ENCODE results near the gene RHOF. TPM values are rescaled to one million over a fixed set of nuclear protein-coding genes. Genes with fewer than 3 reads are reported as not detected.

The RHOF gene
- total RNA-seq, 4 donors from 2014 or later: 5.1 to 27.6 (median 13.1) TPM

DNA sequence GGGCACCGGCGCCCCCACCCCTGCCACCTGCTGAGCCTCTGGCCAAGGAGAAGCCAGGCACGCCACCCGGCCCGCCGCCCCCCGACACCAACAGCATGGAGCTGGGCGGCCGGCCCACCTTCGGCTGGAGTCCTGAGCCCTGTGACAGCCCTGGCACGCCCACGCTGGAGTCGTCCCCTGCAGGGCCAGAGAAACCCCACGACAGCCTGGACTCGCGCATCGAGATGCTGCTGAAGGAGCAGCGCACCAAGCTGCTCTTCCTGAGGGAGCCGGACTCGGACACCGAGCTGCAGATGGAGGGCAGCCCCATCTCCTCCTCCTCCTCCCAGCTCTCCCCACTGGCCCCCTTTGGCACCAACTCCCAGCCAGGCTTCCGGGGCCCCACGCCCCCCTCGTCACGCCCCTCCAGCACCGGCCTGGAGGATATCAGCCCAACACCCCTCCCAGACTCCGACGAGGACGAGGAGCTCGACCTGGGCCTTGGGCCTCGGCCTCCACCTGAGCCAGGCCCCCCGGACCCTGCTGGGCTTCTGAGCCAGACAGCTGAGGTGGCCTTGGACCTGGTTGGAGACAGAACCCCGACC is 16.8 kb upstream of the RHOF start:
- Histone ChIP-seq H3K27ac (peak overlapping the region in 1 of 2 donors; percentile 78), H3K4me1 (peaks cover 9 to 42% of the 10 kb centered on the region in 2 donors), H3K36me3 (no peaks in the 10 kb centered on the region), H3K4me3 (no peak overlapping the region), H3K27me3 (no peaks in the 10 kb centered on the region), H3K9me3 (no peaks in the 10 kb centered on the region)
- no peak for DNase-seq
- TF ChIP-seq, protein P1, sequence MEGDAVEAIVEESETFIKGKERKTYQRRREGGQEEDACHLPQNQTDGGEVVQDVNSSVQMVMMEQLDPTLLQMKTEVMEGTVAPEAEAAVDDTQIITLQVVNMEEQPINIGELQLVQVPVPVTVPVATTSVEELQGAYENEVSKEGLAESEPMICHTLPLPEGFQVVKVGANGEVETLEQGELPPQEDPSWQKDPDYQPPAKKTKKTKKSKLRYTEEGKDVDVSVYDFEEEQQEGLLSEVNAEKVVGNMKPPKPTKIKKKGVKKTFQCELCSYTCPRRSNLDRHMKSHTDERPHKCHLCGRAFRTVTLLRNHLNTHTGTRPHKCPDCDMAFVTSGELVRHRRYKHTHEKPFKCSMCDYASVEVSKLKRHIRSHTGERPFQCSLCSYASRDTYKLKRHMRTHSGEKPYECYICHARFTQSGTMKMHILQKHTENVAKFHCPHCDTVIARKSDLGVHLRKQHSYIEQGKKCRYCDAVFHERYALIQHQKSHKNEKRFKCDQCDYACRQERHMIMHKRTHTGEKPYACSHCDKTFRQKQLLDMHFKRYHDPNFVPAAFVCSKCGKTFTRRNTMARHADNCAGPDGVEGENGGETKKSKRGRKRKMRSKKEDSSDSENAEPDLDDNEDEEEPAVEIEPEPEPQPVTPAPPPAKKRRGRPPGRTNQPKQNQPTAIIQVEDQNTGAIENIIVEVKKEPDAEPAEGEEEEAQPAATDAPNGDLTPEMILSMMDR (IDR thresholded peaks at IDR 0.05): no peak
- TF ChIP-seq POLR2A (IDR thresholded peaks at IDR 0.05): no peak
- intact Hi-C loops (cut with DNase I; ENCODE audit: low total_unique reads): no loop called here

DNA sequence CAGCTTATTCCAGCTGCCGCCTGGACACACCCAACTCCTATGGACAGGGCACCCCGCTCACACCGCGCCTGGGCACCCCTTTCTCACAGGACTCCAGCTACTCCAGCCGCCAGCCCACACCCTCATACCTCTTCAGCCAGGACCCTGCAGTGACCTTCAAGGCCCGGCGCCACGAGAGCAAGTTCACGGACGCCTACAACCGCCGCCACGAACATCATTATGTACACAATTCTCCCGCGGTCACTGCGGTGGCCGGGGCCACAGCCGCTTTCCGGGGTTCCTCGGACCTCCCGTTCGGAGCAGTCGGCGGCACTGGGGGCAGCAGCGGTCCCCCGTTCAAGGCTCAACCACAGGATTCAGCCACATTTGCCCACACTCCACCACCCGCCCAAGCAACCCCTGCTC is 16.2 kb upstream of the RHOF start:
- no peaks in the 10 kb centered on the region for H3K27me3 ChIP-seq
- H3K27ac ChIP-seq: no peak overlapping the region
- H3K9me3 ChIP-seq: no peaks in the 10 kb centered on the region
- no peaks in the 10 kb centered on the region for H3K36me3 ChIP-seq
- intact Hi-C loops (cut with DNase I; ENCODE audit: low total_unique reads): no loop called here
- DNase-seq: no peak
- TF ChIP-seq, protein P1 (IDR thresholded peaks at IDR 0.05): no peak
- TF ChIP-seq POLR2A (IDR thresholded peaks at IDR 0.05): no peak
- H3K4me1 ChIP-seq: peaks cover 9 to 42% of the 10 kb centered on the region in 2 donors
- no peak overlapping the region for H3K4me3 ChIP-seq

DNA sequence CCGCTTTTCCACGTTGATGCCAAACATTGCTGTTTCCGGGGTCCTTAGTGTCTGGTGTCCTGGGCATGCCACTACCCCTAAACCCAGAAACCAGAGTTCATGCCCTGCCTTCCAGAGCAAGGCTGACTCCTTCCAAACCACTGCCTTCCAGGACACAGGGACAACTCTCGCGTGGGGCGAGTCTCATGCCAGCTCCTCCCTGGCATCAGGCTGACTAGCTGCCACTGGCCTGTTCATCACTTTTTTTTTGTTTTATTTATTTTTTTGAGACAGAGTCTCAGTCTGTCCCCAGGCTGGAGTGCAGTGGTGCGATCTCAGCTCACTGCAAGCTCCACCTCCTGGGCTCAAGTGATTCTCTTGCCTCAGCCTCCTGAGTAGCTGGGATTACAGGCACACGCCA is 15.1 kb upstream of the RHOF start:
- peaks cover 9 to 42% of the 10 kb centered on the region in 2 donors for H3K4me1 ChIP-seq
- H3K4me3 ChIP-seq: no peak overlapping the region

DNA sequence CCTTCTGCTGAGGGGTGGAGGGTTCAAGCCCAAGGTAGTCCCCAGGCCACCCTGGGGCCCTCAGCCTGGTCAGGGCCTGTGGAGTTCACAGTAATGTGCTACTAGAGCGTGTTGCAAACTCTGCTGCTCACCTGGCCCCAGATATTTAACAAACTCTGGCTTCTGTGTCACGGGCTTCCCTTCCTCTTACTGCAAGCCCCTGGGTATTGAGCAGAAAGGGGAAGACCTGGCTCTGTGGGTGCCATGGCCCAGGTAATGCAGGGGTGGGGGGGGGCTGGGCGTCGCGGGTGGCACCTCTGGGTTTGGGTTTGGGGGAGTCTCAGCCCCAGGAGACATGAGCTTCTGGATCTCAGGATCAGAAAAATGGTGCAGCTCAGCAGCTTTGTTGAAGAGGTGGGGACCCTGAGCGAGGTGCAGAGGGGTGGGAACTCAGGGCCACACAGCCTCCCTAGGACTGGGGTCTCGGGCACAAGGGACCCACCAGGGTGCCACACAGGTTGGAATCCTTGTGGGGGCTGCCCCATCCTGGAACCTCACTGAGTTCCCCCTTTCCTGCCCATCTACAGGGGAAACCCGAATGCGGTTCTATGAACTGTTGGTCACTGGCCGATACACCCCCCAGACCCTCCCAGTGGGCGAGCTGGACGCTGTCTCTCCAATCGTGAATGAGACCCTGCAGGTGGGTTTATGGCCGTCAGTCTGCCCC is 14.3 kb upstream of the RHOF start:
- no peaks in the 10 kb centered on the region for H3K36me3 ChIP-seq
- no peak for DNase-seq
- H3K9me3 ChIP-seq: no peaks in the 10 kb centered on the region
- intact Hi-C loops (cut with DNase I; ENCODE audit: low total_unique reads): no loop called here
- peaks cover 9 to 36% of the 10 kb centered on the region in 2 donors for H3K4me1 ChIP-seq
- TF ChIP-seq POLR2A (IDR thresholded peaks at IDR 0.05): no peak
- TF ChIP-seq, protein P1 (IDR thresholded peaks at IDR 0.05): no peak
- no peak overlapping the region for H3K4me3 ChIP-seq
- H3K27me3 ChIP-seq: no peaks in the 10 kb centered on the region
- H3K27ac ChIP-seq: no peak overlapping the region

More for the DNA sequence above, 15.1 kb upstream of the RHOF start:
- TF ChIP-seq, protein P1 (IDR thresholded peaks at IDR 0.05): no peak
- TF ChIP-seq POLR2A (IDR thresholded peaks at IDR 0.05): no peak
- intact Hi-C loops (cut with DNase I; ENCODE audit: low total_unique reads): no loop called here
- DNase-seq: no peak
- no peak overlapping the region for H3K27ac ChIP-seq
- H3K9me3 ChIP-seq: no peaks in the 10 kb centered on the region
- no peaks in the 10 kb centered on the region for H3K36me3 ChIP-seq
- no peaks in the 10 kb centered on the region for H3K27me3 ChIP-seq
